Left forelimb (tissue), 1 donor: Measurements from ENCODE around the gene PSEN1.
"Not testable (repeated sequence)": the region's sequence is repeated elsewhere in the genome, so short reads cannot be mapped to it uniquely, and the experiment has no call there.

ENCODE experiments used
- DNase-seq: peaks from one replicate; pipeline ENCODE4 v3.0.0-alpha.2; 2018; ENCODE audit warnings: low spot score

The PSEN1 gene

DNA sequence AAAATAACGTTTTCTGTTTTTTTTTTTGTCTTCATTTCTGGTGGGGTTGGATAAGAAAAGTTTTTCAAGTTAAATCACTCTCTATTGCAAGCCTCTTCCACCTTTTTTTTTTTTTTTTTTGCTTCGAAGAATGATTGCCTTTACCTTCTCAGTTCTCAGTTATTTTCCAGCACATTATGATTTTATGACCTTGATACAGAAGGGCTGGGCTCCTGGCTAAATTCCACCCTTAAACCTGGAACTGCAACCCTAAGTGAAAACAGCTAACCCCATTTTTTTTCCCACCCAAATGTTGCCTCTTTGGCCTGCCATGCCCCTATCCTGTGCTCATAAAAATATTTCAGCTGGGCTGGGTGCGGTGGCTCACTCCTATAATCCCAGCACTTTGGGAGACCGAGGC lies 31.4 kb downstream of the PSEN1 start:
- no peak for DNase-seq

DNA sequence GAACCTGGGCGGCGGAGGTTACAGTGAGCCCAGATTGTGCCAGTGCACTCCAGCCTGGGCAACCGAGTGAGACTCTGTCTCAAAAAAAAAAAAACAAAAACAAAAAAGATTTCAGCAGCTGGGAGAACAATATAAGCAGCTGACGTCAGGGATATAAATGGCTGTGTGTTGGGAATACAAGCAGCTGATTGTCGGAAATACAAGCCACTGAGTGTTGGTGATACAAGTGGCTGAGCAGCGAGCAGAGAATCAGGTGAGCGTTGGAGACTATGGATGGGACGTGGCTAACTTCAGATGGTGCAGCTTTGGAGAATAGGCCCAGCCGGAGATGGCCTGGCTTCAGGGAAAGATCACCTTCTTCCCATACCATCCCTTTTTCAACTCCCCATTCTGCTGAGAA lies 32.0 kb downstream of the PSEN1 start:
- no peak for DNase-seq

DNA sequence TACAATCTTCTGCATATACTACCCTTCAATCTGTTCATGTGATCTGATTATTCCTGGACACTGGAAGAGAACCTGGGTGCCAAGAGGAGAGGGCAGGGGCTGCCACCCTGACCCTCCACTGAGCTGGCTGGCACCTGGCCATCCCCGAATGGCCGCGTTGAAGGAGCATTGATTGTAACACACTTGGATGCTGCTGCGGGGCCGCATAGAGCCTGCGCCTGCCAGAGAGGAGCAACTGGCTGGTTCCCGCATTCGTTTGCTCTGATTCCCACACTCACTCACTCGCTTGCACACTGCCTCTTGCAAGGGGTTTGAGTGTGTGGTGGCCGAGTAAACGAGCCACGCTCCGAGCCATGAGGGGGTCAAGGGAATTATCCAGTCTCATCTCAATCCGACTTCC lies 32.4 kb downstream of the PSEN1 start:
- no peak for DNase-seq

DNA sequence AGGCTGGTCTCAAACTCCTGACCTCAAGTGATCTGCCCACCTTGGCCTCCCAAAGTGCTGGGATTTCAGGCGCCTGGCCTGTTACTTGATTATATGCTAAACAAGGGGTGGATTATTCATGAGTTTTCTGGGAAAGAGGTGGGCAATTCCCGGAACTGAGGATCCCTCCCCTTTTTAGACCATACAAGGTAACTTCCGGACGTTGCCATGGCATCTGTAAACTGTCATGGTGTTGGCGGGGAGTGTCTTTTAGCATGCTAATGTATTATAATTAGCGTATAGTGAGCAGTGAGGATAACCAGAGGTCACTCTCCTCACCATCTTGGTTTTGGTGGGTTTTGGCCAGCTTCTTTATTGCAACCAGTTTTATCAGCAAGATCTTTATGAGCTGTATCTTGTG lies 33.5 kb downstream of the PSEN1 start:
- not testable (repeated sequence) for DNase-seq

DNA sequence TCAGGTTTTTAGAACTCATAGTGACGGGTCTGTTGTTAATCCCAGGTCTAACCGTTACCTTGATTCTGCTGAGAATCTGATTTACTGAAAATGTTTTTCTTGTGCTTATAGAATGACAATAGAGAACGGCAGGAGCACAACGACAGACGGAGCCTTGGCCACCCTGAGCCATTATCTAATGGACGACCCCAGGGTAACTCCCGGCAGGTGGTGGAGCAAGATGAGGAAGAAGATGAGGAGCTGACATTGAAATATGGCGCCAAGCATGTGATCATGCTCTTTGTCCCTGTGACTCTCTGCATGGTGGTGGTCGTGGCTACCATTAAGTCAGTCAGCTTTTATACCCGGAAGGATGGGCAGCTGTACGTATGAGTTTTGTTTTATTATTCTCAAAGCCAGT lies 34.4 kb downstream of the PSEN1 start:
- no peak for DNase-seq

DNA sequence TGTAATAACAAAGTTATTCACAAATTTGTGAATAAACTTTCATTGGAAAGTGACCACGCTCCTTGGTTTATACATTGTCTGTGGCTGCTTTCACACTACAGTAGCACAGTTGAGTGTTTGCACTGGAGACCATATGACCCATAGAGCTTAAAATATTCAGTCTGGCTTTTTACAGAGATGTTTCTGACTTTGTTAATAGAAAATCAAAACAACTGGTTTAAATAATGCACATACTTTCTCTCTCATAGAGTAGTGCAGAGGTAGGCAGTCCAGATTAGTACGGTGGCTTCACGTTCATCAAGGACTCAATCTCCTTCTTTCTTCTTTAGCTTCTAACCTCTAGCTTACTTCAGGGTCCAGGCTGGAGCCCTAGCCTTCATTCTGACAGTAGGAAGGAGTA lies 36.2 kb downstream of the PSEN1 start:
- DNase-seq = no peak

DNA sequence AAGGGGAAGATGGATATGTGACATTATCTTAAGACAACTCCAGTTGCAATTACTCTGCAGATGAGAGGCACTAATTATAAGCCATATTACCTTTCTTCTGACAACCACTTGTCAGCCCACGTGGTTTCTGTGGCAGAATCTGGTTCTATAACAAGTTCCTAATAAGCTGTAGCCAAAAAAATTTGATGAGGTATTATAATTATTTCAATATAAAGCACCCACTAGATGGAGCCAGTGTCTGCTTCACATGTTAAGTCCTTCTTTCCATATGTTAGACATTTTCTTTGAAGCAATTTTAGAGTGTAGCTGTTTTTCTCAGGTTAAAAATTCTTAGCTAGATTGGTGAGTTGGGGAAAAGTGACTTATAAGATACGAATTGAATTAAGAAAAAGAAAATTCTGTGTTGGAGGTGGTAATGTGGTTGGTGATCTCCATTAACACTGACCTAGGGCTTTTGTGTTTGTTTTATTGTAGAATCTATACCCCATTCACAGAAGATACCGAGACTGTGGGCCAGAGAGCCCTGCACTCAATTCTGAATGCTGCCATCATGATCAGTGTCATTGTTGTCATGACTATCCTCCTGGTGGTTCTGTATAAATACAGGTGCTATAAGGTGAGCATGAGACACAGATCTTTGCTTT lies 36.9 kb downstream of the PSEN1 start:
- DNase-seq = no peak

DNA sequence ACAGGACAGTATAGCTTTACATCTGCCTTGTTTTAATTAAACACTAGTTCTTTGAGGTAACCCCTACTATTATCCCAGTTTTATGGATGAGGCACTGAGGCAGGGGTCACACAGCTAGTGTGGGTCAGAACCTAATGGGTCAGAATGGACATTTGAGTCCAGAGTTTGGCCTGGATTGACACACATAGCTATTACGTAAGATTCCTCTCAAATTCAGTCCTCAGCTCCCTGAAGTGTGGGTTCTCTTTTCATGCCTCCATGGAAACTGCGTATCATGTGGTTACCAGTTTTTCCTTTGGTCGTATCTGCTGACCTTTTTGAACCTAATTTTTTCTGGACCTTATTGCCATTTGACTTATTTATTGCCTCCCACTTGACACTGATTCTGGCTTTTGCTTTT lies 40.4 kb downstream of the PSEN1 start:
- no peak for DNase-seq

DNA sequence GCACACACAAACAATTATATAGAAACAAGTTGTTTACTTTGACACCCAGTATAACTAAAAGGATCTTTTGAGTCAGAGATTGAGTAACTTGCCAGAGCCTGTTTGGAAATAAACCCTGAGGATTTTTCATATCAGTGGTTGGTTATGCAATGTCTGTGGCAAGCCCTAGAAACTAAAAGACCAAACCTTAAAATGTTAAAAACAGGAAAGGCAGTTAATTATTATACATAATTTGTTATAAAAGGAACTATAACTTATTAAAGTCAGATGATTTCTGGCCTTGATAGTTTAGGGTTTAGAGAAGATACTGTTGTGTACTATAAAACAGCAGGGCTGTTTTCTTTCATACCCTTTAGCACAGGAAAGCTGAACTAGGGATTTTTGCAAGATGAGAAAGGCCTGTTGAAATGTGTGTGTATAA lies 44.1 kb downstream of the PSEN1 start:
- no peak for DNase-seq

DNA sequence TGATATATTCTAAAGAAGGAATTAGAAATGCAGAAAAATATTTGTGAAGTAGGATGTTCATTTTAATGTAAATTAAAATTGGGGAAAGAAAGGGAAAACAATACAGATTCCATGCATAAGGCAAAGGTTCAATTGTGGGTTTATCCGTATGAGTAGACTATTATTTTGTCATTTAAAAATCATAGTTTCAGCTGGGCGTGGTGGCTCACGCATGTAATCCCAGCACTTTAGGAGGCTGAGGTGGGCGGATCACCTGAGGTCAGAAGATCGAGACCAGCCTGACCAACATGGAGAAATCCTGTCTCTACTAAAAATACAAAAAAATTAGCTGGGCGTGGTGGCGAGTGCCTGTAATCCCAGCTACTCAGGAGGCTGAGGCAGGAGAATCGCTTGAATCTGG lies 44.7 kb downstream of the PSEN1 start:
- DNase-seq = not testable (repeated sequence)

DNA sequence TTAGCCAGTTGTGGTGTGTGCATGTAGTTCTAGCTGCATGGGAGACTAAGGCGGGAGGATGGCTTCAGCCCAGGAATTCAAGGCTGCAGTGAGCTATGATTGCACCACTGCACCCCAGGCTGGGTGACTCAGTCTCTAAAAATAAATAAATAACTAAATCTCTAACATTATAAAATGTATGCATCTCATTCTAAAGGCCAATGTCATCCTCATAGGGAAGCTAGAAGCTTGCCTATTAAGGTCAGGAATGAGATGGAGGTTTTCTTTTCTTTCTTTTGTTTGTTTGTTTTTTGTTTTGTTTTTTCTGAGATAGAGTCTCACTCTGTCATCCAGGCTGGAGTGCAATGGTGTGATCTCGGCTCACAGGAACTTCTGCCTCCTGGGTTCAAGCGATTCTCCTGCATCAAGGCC lies 52.2 kb downstream of the PSEN1 start:
- no peak for DNase-seq

DNA sequence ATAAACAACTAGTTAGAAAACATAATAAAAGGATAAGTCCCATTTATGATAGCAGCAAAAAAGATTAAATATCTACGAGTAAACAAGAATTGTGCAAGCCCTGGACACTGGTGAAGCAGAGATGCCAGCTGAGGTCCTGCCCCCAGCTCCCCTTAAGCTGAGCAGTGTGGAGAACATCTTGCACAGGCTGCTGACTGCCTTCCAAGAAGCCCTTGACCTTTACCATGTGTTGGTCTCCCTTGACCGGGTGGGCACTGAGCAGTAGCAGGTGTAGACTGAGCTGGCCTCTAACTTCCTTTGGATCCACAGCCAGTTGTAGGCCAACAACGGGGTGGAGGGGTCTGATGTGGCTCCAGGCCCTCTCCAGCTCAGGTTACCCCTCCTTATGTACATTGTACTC lies 53.3 kb downstream of the PSEN1 start:
- no peak for DNase-seq

DNA sequence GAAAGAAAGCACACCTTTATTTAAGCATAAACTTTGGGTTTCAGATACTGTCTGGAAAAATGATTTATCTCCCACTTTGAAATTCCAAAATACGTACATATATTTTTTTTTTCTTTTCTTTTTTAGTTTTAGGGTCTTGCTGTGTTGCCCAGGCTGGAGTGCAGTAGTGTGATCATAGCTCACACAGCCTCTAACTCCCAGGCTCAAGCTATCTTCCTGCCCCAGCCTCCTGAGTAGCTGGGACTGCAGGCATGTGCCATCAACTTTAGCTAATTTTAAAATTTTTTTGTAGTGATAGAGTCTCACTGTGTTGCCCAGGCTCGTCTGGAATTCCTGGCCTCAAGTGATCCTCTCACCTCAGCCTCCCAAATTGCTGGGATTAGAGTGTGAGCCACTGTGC lies 55.1 kb downstream of the PSEN1 start:
- no peak for DNase-seq

DNA sequence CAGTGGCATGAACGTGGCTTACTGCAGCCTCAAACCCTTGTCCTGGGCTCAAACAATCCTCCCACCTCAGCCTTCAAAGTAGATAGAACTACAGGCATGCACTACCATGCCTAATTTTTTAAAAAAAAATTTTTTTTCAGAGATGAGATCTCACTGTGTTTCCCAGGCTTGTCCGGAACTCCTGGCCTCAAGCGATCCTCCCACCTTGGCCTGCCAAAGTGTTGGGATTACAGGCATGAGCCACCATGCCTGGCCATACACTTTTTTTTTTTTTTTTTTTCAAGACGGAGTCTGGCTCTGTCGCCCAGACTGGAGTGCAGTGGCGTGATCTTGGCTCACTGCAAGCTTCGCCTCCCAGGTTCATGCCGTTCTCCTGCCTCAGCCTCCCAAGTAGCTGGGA lies 58.0 kb downstream of the PSEN1 start:
- not testable (repeated sequence) for DNase-seq

DNA sequence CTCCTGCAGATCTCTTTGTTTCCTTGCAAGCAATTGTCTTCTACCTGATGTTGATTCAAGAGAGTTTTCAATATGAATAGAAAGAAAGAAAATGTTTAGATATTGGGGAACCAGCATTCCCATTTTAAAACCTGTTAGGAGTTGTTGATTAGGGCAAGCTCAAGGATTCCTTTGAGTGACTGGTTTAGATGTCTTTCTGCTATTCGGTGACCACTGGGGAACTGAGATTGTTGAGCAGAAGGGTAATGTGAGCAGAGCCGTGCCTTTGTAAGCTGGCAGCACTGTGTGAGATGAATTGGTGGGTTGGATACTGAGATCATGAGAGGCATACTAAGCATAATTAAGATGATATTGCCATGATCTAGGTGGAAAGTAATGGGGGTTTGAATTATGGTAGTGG lies 61.9 kb downstream of the PSEN1 start:
- no peak for DNase-seq

DNA sequence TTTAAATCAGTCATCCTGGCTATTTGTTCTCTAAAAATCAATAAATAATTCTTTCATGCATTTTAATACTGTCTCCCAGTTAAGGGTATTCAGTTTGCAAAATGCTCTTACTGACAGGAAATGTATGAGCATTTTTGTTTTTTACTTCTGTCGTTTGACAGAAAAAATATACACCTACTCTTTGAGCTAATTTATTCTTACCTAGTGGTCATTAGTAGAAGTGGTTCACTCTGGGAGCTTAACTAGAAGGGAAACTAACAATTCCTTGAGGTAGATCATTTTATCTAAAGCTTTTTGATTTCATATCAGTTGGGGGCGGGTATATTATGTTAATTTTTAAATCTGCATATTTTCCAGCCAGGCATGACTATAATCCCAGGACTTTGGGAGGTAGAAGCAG lies 67.2 kb downstream of the PSEN1 start:
- no peak for DNase-seq

DNA sequence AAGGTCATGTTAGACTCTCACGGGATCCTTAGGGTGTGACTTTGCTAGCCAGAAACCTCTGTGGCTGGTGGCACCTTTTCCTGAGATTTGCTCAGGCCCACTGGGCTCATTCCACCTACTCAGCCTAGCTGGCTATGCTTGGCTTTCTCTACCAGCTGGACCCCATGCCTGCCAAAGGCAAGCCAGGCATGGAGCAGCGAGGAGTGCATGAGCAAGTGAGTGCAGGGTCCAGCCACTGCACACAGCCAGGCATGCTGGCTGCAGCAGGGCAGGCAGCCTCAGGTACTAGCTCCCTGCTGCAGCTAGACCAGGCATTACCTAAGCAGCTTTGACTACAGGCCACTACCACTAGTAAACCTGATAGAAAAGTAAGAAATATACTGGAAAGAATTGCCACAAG lies 71.3 kb downstream of the PSEN1 start:
- DNase-seq = no peak

DNA sequence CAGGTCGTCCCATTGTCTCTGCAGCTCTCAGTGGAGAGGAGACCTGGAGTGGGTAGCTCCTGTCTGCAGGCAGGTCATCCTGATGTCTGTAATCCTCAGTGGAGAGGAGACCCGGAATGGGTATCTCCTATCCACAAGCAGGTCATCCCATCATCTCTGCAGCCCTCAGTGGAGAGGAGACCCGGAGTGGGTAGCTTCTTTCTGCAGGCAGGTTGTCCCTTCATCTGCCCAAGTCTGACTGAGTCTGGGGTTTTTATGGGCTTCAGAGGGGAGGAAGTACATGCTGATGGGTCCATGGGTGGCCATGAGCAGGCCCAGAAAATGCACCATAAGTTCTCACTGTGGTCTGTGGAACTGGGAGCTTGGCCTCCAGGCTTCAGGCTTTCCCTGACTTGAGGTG lies 72.1 kb downstream of the PSEN1 start:
- no peak for DNase-seq

DNA sequence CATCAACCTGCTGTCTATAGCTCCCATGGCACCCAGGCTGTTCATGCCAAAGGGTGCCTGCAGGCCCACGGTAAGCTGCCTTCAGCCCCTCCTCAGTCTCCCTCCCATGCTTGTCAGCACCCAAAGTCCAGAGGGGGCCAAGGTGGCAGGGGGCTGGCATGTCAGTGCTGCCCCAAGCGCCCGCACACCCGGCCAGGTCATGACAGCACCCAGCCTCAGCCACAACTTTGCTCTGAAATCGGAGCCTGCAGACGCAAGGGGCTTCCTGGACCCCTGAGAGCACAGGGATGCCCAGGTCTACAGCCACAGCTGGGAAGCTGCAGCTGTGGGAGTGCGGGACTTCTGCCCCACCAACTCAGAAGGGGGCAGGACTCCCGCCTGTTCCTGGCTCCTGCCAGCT lies 72.5 kb downstream of the PSEN1 start:
- no peak for DNase-seq

DNA sequence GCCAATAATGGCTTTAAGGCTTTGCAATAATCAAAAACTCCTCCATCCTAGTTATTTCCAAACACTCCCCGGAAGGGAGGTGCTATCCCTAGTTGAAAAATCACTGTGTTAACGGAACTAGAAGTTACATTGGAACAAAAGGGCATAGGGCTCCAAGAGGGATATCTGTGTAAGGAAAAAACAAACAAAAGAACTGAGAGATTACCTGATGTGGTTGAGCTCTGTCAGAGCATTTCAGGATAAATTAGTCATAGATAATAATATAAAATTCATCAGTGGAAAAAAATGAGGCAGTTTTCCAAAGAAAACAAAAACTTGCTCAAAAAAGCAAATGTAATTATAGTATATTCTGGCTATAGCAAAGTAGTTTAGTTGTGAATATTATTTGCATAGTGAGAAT lies 73.6 kb downstream of the PSEN1 start:
- DNase-seq = no peak

DNA sequence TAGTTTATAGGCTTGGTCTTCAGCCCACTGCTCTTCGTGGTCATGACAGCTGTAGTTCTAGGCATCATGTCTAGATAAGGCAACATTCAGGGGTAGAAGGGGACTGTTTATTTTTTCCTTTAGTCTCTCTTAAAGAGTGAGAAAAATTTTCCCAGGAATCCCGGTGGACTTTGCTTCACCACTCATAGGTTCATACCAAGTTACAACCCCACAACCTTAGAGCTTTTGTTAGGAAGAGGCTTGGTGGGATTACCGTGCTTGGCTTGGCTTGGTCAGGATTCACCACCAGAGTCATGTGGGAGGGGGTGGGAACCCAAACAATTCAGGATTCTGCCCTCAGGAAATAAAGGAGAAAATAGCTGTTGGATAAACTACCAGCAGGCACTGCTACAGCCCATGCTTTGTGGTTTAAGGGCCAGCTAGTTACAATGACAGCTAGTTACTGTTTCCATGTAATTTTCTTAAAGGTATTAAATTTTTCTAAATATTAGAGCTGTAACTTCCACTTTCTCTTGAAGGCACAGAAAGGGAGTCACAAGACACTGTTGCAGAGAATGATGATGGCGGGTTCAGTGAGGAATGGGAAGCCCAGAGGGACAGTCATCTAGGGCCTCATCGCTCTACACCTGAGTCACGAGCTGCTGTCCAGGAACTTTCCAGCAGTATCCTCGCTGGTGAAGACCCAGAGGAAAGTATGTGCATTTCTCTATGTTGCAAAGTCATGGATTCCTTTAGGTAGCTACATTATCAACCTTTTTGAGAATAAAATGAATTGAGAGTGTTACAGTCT lies 75.1 kb downstream of the PSEN1 start:
- no peak for DNase-seq

DNA sequence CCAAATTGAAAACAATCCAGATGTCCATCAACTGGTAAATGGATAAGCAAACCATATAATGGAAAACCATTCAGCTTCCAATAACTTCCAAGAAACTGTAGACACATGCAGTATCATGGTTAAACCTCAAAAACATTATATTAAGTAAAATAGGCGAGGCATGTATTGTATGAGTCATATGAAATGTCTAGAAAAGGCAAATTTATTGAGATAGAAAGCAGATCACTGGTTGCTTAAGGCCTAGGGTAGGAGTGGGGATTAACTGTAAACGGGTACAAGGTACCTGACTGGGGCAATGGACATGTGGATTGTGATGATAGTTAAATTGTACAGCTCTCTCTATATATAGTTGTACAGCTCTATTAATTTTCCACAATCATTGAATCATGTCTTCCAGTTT lies 79.7 kb downstream of the PSEN1 start:
- DNase-seq = no peak

DNA sequence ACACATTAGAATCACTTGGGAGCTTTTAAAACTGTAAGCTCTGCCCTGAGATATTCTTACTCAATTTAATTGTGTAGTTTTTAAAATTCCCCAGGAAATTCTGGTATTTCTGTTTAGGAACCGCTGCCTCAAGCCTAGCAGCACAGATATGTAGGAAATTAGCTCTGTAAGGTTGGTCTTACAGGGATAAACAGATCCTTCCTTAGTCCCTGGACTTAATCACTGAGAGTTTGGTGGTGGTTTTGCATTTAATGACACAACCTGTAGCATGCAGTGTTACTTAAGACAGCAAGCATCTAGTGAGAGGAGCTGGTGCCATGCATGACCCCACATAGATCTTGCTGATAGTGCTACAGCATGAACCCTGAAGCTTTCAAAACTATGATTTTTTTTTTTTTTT lies 81.1 kb downstream of the PSEN1 start:
- DNase-seq = no peak

DNA sequence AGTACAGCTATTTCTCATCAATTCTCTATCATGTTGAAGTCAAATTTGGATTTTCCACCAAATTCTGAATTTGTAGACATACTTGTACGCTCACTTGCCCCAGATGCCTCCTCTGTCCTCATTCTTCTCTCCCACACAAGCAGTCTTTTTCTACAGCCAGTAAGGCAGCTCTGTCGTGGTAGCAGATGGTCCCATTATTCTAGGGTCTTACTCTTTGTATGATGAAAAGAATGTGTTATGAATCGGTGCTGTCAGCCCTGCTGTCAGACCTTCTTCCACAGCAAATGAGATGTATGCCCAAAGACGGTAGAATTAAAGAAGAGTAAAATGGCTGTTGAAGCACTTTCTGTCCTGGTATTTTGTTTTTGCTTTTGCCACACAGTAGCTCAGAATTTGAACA lies 83.8 kb downstream of the PSEN1 start:
- DNase-seq = no peak
